HepG2 (cell line): Measurements from ENCODE around the gene DSCAML1. TPM values are rescaled to one million over a fixed set of nuclear protein-coding genes. Genes with fewer than 3 reads are reported as not detected.

Source experiments
- ATAC-seq: fragments of 200-7000 bp; cut with Tn5 transposase; 3 replicates; pipeline ENCODE4 v1.9.1; 2020; ENCODE audit warnings: mild to moderate bottlenecking, moderate library complexity
- BruUV-seq: library from RNA; stranded (reverse); fragments of 400-500 nt; replicated peaks from 2 replicates; lab custom pipeline; 2021; lab: Mats Ljungman, UMichigan
- CTCF ChIA-PET: fragments of 300-600 bp; formaldehyde crosslinking; extraction: SDS; loops from one replicate; lab custom pipeline; 2021; ENCODE audit warnings: low total read pairs, inconsistent platforms, low intra/inter-chr PET ratio; lab: Yijun Ruan, JAX
- POLR2A ChIA-PET: fragments of 350-600 bp; sonication (Branson Sonifier 250); formaldehyde crosslinking; loops from one replicate; lab custom pipeline; 2020; ENCODE audit warnings: antibody characterized with exemption, inconsistent platforms; lab: Yijun Ruan, JAX
- DNase-seq: peaks from one replicate; pipeline ENCODE4 v3.0.0-alpha.2; 2015; ENCODE audit warnings: low spot score
- FAIRE-seq: peaks from 3 replicates; lab custom pipeline; 2011; peaks lifted over from hg19 to GRCh38; lab: Jason Lieb, UNC
- H2AFZ ChIP-seq: one replicate; pipeline ENCODE4 v1.6.1; 2011; ENCODE audit warnings: low read length, inconsistent platforms
- H3K27ac ChIP-seq: fragments of 300-600 bp; 3 replicates; pipeline ENCODE4 v1.8.0; 2011; ENCODE audit warnings: mixed run types, mild to moderate bottlenecking, mixed read lengths, low read length, inconsistent platforms; ENCODE audit not compliant: insufficient read depth; ENCODE audit errors: extremely low read length
- H3K27me3 ChIP-seq, 2 experiments: fragments of 200-600 bp in 1 of 2; 2 replicates in 1 of 2; 3 replicates in 1 of 2; pipeline versions ENCODE4 v1.6.0 to v1.8.0; 2011; ENCODE audit warnings: low read length in 2 of 2, mild to moderate bottlenecking in 2 of 2, moderate library complexity in 2 of 2, inconsistent platforms in 1 of 2; ENCODE audit not compliant: insufficient read depth in 2 of 2, control insufficient read depth in 1 of 2
- H3K36me3 ChIP-seq, 2 experiments: fragments of 200-600 bp in 1 of 2; replicated peaks in 1 of 2; 2 replicates in 1 of 2; 3 replicates in 1 of 2; pipeline versions ENCODE4 v1.5.1 to v1.8.0; 2011; ENCODE audit warnings: low read length in 2 of 2, inconsistent platforms in 1 of 2; ENCODE audit not compliant: insufficient read depth in 2 of 2, control insufficient read depth in 1 of 2
- H3K4me1 ChIP-seq: 2 replicates; pipeline ENCODE4 v1.5.1; 2012; ENCODE audit warnings: low read length, inconsistent platforms; ENCODE audit not compliant: insufficient read depth
- H3K4me2 ChIP-seq: 2 replicates; pipeline ENCODE4 v1.6.0; 2011; ENCODE audit warnings: low read depth, low read length, inconsistent platforms
- H3K4me3 ChIP-seq, 3 experiments: fragments of 200-600 bp in 1 of 3; sonication (generic), shearing (Covaris generic) in 1 of 3; replicated peaks in 1 of 3; 2 replicates each; pipeline ENCODE4 v1.5.1; 2011 to 2016; ENCODE audit warnings: low read length in 3 of 3, inconsistent platforms in 2 of 3, low read depth in 2 of 3, mild to moderate bottlenecking in 2 of 3, control low read depth in 1 of 3, mixed read lengths in 1 of 3; ENCODE audit not compliant: insufficient read depth in 1 of 3
- H3K79me2 ChIP-seq: one replicate; pipeline ENCODE4 v1.6.1; 2011; ENCODE audit warnings: low read length, inconsistent platforms; ENCODE audit not compliant: insufficient read depth
- H3K9ac ChIP-seq: 2 replicates; pipeline ENCODE4 v1.6.0; 2011; ENCODE audit warnings: mild to moderate bottlenecking, low read depth, low read length, inconsistent platforms; ENCODE audit not compliant: insufficient read depth
- H3K9me3 ChIP-seq: 2 replicates; pipeline ENCODE4 v1.5.1; 2012; ENCODE audit warnings: mild to moderate bottlenecking, low read length
- H4K20me1 ChIP-seq: 2 replicates; pipeline ENCODE4 v1.6.0; 2011; ENCODE audit warnings: inconsistent platforms, mild to moderate bottlenecking, low read length, moderate library complexity; ENCODE audit not compliant: insufficient read depth
- ATF7-NPFF ChIP-seq: sonication (generic); formaldehyde crosslinking; IDR thresholded peaks from 2 replicates; pipeline ENCODE4 v1.8.1; 2023; ENCODE audit warnings: mild to moderate bottlenecking, low read depth, missing genetic modification reagents, moderate library complexity
- CREM ChIP-seq, 2 experiments: sonication (generic) in 1 of 2; formaldehyde crosslinking in 1 of 2; IDR thresholded peaks; 2 replicates each; pipeline versions ENCODE4 v1.4.0 to v1.6.1; 2016 to 2020; ENCODE audit warnings: antibody characterized with exemption in 1 of 2, mild to moderate bottlenecking in 1 of 2, missing genetic modification reagents in 1 of 2
- EP300 ChIP-seq, 3 experiments: sonication (generic) in 1 of 3; formaldehyde crosslinking in 1 of 3; IDR thresholded peaks; 2 replicates each; pipeline versions ENCODE4 v1.5.1 to v1.6.1; 2011 to 2020; ENCODE audit warnings: low read depth in 2 of 3, low read length in 2 of 3, borderline replicate concordance in 1 of 3, improper control_type of control experiment in 1 of 3, mild to moderate bottlenecking in 1 of 3, missing genetic modification reagents in 1 of 3, moderate library complexity in 1 of 3
- HOXA3 ChIP-seq: sonication (generic); formaldehyde crosslinking; IDR thresholded peaks from 2 replicates; pipeline ENCODE4 v1.5.0; 2020; ENCODE audit warnings: missing genetic modification reagents
- HOXA5 ChIP-seq: sonication (generic); formaldehyde crosslinking; IDR thresholded peaks from 2 replicates; pipeline ENCODE4 v1.4.0; 2020; ENCODE audit warnings: missing genetic modification reagents
- KMT2A ChIP-seq: sonication (generic); formaldehyde crosslinking; IDR thresholded peaks from 2 replicates; pipeline ENCODE4 v1.4.0; 2020; ENCODE audit warnings: missing genetic modification reagents
- MYNN ChIP-seq: sonication (generic); formaldehyde crosslinking; IDR thresholded peaks from 2 replicates; pipeline ENCODE4 v1.4.0; 2020; ENCODE audit warnings: mild to moderate bottlenecking, low read depth, missing genetic modification reagents
- RELA ChIP-seq: sonication (generic); formaldehyde crosslinking; IDR thresholded peaks from 2 replicates; pipeline ENCODE4 v1.4.0; 2020; ENCODE audit warnings: missing genetic modification reagents
- ZNF496 ChIP-seq: sonication (generic); formaldehyde crosslinking; IDR thresholded peaks from 2 replicates; pipeline ENCODE4 v1.8.1; 2023; ENCODE audit warnings: mild to moderate bottlenecking, moderate library complexity, missing genetic modification reagents; ENCODE audit not compliant: insufficient replicate concordance
- ZNF670 ChIP-seq: sonication (generic); formaldehyde crosslinking; IDR thresholded peaks from 2 replicates; pipeline ENCODE4 v1.8.0; 2022; ENCODE audit warnings: mild to moderate bottlenecking, missing genetic modification reagents, borderline replicate concordance
- WGBS: methylation state at CpG from one replicate; pipeline ENCODE4 v1.1.6; 2017; ENCODE audit warnings: low lambda C conversion rate; 5-methylcytosine and 5-hydroxymethylcytosine counted together
- in situ Hi-C: cut with HindIII; loops from 2 replicates; pipeline ENCODE4 v1.10.0; 2017; ENCODE audit warnings: low pct_unique_long_range_greater_than_20kb; ENCODE audit not compliant: extremely low pct_ligation_motif_present
- intact Hi-C: fragments of 100-400 bp; cut with micrococcal nuclease; formaldehyde crosslinking; loops from one replicate; pipeline ENCODE4 v1.10.0; 2022; ENCODE audit not compliant: unreplicated experiment
- polyA plus RNA-seq, 8 experiments: library from polyadenylated mRNA; depleted of rRNA in 3 of 8; stranded (reverse) in 7 of 8; unstranded in 1 of 8; fragments of >200 nt; fragmentation: Illumina TruSeq in 4 of 8; extraction: Trizol in 4 of 8; gene quantifications; 2 replicates each; pipeline versions ENCODE4 v1.2.1 to v1.2.3, GENCODE V29; 2011 to 2016; ENCODE audit warnings: low read depth in 4 of 8, missing spikeins in 1 of 8, mixed read lengths in 1 of 8; ENCODE audit not compliant: insufficient read depth in 1 of 8
- total RNA-seq, 5 experiments: library from RNA; depleted of rRNA; stranded (reverse); fragments of >200 nt; fragmentation: Illumina TruSeq; extraction: Trizol; gene quantifications; 2 replicates each; pipeline ENCODE4 v1.2.3, GENCODE V29; 2016; ENCODE audit warnings: low read depth in 1 of 5
- TF ChIP-seq, protein P1 (sequence below): sonication (generic); formaldehyde crosslinking; IDR thresholded peaks from 2 replicates; pipeline ENCODE4 v1.8.1; 2023; ENCODE audit warnings: mild to moderate bottlenecking, inconsistent platforms, moderate library complexity, missing genetic modification reagents, borderline replicate concordance

Gene DSCAML1
- total and polyA plus RNA-seq, 2 of the 13 experiments (the other 11 are each of a cell fraction or from before 2014, with no cell fraction given): 0.29 to 0.40 TPM

DNA sequence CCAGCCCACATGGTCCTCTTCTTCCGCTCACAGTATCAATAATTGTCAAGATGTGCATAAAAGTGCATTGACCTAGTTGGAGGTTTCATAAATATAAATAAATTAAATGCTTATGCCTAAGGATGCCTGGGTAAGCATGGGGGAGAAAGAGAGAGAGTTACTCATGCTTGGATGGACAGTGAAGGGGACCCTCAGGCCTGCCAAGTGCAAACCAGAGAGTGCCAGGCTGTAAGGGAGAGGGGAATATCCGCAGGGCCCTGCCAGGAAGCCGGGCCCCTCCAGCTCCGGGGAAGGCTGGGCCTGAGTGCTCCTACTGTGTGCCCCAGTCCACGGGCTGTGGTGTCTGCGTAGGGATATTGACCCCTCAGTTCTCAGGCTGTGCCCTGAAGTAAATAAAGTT is 214.6 kb downstream of the DSCAML1 start:
- ChIA-PET POLR2A (no interaction called here), CTCF (no interaction called here)
- no TSS peak for BruUV-seq
- Histone ChIP-seq H3K4me1 (no peaks in the 10 kb centered on the region), H3K9ac (no peak overlapping the region), H3K4me2 (no peak overlapping the region), H2AFZ (no peak overlapping the region), H3K9me3 (no peaks in the 10 kb centered on the region), H3K27ac (no peak overlapping the region), H4K20me1 (no peaks in the 10 kb centered on the region), H3K36me3 (no peaks in the 10 kb centered on the region), H3K79me2 (no peaks in the 10 kb centered on the region), H3K27me3 (peaks cover 0 to 10% of the 10 kb centered on the region in 2 experiments; a peak in 2 of 5 replicates), H3K4me3 (no peak overlapping the region)
- in situ Hi-C loops (no loop called here), intact Hi-C loops (no loop called here)
- FAIRE-seq (no peak), DNase-seq (no peak), ATAC-seq (no peak)
- TF ChIP-seq HOXA3 (no peak), KMT2A (CRISPR knock-in tag) (no peak), RELA (CRISPR knock-in tag) (no peak), ATF7-NPFF (CRISPR knock-in tag) (no peak), HOXA5 (no peak), ZNF670 (CRISPR knock-in tag) (no peak), EP300 (IDR thresholded peaks at IDR 0.05; ENCODE audit: low read depth in 2 of 2, low read length in 2 of 2) (no peak), EP300 (CRISPR knock-in tag; IDR thresholded peaks at IDR 0.05; ENCODE audit: borderline replicate concordance) (no peak), CREM (IDR thresholded peaks at IDR 0.05) (no peak), CREM (CRISPR knock-in tag; IDR thresholded peaks at IDR 0.05) (no peak), MYNN (CRISPR knock-in tag) (no peak), ZNF496 (no peak)
- TF ChIP-seq, protein P1, sequence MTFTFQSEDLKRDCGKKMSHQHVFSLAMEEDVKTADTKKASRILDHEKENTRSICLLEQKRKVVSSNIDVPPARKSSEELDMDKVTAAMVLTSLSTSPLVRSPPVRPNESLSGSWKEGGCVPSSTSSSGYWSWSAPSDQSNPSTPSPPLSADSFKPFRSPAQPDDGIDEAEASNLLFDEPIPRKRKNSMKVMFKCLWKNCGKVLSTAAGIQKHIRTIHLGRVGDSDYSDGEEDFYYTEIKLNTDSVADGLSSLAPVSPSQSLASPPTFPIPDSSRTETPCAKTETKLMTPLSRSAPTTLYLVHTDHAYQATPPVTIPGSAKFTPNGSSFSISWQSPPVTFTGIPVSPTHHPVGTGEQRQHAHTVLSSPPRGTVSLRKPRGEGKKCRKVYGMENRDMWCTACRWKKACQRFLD (CRISPR knock-in tag): no peak
- WGBS: 22% methylated on average over 6 of the region's 6 CpGs
